Measurements from ENCODE around the gene ZNF446.
"Not testable (repeated sequence)": the region's sequence is repeated elsewhere in the genome, so short reads cannot be mapped to it uniquely, and the experiment has no call there.

ZNF446 gene

GRCh38 chr19:58475714-58476497 is at the start of gene ZNF446:
TSS of gene ZNF446 (plus strand) at chr19:58476352. CDS start at chr19:58477219, 867 bp downstream.
- DNase-seq = peak; percentile 98

- no peak for DNase-seq
Observed at GRCh38 chr19:58428617-58429016, 47.5 kb upstream of the ZNF446 start.

DNA sequence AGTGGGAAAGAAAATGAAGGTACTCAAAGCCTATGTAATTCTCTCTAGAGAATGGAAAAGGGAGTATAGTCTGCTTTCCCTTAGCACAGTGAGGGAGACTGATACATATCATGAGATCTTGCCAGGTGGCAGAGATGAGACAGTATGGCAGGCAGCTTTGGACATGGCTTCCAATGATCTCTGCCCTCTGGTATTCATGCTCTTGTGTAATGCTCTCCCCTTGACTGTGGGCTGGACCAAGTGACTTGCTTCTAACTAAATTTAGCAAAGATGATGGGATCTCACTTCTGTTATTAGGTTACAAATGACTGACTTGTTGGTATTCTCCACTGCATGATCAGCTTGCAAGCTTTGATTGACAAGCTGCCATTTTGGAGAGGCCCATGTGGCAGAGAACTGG is 46.4 kb upstream of the ZNF446 start:
- no peak for DNase-seq

DNA sequence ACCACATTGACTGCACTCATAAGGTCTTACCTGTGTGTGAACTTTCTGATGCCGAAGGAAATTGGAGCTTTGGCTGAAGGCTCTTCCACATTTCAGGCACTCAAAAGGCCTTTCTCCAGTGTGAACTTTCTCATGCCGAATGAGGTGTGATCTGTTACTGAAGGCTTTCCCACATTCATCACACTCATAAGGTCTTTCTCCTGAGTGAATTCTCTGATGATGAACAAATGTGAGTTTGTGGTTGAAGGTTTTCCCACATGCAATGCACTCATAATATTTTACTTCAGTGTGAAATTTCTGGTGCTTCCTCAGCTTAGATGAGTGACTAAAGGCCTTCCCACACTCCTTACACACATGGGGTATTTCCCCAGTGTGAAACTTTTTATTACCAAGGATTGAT is 41.9 kb upstream of the ZNF446 start:
- DNase-seq = no peak

DNA sequence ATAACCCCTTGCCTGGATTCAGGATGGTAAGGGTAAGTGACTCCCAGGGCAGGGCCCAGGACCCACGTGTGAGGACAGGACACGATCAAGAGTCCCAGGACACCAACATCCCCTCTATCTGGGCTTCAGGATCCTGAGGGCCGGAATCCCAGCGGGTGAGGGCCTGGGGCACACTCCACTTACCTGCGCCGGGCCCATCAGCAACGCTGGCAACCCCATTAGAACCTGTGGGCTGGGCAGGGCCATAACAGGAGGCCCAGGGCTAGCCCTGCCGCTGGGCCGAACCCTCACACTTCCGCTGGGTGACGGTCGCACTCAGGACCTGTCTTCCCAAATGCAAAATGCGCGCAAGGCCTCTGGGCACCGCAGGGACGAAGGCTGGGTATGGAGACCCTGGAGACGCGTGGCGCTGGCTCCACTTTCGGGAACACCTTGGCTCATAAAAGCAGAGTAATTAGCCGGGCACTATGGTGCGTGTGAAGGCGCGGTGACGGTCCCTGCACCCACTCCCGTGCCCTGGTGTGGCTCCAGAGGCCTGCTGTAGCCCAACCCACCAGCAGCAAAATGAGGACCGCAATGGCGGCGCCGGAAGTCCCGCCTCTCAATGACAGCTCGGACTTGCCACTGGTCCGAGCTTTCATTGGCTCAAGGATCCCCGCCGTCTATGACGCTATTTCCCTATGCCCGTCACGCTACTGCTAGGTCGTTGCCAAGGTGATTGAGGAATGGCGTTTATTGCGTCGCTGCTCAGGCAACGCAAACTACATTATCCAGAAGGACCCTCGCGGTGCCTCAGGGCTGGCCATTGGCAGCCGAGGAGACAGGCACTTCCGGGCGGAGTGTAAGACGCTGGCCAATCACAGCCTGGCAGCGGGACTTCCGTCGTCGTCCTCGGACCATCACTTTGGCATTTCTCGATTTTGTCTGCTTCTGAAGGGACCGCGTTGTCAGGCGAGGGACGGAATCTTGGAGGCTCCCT is 36.3 kb upstream of the ZNF446 start, which contains the start of gene ZNF132:
ZNF132 (minus strand) TSS at position 578 of the 979 bp plus-strand sequence; CDS start at position 246, 332 bp downstream.
- DNase-seq = peak; percentile 98

DNA sequence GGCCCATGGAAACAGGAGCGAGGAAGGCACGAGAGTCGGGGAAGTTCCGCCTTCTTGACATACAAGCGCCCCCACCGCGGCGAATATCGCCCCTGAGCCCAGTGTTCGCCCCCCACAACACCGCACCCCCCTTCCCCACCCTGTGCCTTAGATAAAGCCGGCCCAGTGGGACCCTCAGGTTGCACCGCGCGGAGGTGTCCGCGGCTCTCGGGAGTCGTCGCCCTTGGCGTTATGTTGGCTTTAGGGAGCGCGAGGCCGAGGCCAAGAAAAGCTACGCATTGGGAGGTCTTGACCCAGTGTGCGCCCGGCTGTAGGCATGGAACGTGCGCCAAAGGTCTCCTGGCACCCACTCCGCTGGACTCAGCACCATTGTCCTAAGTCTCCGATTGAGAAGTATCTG is 35.6 kb upstream of the ZNF446 start:
- no peak for DNase-seq

DNA sequence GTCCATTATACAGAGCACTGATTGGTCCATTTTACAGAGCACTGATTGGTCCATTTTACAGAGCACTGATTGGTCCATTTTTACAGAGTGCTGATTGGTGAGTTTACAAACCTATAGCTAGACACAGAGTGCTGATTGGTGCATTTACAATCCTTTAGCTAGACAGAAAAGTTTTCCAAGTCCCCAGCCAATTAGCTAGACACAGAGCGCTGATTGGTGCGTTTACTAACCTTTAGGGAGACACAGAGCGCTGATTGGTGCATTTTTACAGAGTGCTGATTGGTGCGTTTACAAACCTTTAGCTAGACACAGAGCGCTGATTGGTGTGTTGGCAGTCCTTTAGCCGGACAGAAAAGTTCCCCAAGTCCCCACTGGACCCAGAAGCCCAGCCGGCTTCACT is 33.2 kb upstream of the ZNF446 start:
- DNase-seq = not testable (repeated sequence)

GRCh38 chr19:58448860-58449259 is 27.3 kb upstream of the ZNF446 start:
- not testable (repeated sequence) for DNase-seq

DNA sequence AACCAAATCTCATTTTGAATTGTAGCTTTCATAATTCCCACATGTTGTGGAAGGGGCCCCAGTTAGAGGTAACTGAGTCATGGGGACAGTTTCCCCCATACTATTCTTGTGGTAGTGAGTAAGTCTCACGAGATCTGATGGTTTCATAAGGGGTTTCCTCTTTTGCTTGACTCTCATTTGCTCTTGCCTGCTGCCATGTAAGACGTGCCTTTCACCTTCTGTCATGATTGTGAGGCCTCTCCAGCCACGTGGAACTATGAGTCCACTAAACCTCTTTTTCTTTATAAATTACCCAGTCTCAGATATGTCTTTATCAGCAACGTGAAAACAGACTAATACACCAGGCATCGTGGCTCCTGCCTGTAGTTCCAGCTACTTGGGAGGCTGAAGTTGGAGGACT is 26.2 kb upstream of the ZNF446 start:
- DNase-seq = not testable (repeated sequence)

DNA sequence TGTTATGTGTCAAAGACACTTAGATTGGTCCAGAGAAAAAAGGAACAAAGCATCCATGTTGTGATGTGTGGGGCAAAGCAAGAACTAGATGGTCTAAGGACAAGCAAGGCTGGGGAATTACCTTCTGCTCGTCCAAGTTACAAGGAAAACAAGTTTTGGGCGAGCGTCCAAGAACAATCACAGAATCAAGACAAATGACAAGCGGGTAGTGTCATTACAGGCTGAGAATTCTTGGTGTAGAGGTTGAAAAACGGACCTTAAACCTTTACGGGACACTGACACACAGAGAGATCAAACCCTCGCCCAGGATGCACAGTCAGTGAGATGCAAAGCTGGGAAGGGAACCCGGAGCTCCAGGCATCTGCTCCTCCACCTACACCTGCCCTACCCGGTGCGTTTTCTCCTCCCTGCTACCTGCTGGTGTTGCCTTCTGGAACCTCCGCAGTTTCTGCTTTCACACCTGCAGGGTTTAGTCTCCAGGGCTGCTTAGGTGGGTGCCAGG is 25.2 kb upstream of the ZNF446 start:
- DNase-seq = no peak

- DNase-seq = peak; percentile 99
Observed at GRCh38 chr19:58451358-58452101, 24.6 kb upstream of the ZNF446 start, which contains the start of gene ZNF324B. TSS of gene ZNF324B (plus strand) at chr19:58451622. CDS start at chr19:58453702, 2,080 bp downstream.

DNA sequence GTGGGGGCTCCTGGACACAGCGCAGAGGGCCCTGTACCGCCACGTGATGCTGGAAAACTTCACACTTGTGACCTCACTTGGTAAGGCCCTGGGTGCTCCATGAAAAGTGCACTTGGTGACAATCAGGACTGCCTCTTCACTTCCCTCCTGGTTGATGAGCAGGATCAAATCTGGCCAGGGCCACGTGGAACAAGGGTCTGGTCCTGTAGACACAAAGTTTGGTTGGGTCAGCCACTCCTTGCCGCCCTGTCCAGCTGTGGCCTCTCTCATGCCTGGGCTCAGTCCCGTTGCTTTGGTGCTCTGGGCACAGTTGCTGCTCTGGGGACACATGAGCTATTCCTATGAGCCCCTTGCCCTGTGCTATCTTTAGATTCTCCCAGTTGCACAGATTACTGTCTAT is 22.4 kb upstream of the ZNF446 start:
- no peak for DNase-seq

DNA sequence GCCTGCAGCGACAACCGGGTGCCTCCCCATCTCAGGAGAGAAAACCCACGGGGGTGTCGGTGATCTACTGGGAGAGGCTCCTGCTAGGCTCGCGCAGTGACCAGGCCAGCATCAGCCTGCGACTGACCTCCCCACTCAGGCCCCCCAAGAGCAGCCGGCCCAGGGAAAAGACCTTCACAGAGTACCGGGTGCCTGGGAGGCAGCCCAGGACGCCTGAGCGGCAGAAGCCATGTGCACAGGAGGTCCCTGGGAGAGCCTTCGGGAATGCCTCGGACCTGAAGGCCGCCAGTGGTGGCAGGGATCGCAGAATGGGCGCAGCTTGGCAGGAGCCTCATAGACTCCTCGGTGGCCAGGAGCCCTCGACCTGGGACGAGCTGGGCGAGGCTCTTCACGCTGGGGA is 20.8 kb upstream of the ZNF446 start:
- DNase-seq = no peak

DNA sequence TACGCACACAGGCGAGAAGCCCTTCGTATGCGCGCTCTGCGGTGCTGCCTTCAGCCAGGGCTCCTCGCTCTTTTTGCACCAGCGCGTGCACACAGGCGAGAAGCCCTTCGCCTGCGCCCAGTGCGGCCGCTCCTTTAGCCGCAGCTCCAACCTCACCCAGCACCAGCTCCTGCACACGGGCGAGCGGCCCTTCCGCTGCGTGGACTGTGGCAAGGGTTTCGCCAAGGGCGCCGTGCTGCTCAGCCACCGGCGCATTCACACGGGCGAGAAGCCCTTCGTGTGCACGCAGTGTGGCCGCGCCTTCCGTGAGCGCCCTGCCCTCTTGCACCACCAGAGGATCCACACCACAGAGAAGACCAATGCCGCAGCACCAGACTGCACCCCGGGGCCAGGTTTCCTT is 20.0 kb upstream of the ZNF446 start:
- DNase-seq = no peak

DNA sequence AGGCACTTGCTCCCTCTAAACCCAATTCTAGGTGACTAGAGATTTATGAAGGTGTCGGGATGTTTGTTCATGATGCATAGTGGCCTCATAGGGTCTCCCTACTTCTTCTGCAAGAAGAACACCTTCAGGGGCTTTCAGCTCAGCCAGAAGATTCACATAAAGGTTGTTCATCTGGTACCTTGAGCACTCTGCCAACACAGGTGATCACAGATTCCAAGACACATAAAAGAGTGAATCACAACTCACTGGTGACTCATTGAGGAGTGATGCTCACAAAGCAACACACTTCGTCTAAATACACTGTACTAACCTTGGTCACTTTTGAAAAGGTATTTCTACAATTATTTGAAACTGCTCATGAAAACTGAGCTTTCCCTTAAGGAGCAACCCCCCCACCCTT is 16.1 kb upstream of the ZNF446 start:
- no peak for DNase-seq

DNA sequence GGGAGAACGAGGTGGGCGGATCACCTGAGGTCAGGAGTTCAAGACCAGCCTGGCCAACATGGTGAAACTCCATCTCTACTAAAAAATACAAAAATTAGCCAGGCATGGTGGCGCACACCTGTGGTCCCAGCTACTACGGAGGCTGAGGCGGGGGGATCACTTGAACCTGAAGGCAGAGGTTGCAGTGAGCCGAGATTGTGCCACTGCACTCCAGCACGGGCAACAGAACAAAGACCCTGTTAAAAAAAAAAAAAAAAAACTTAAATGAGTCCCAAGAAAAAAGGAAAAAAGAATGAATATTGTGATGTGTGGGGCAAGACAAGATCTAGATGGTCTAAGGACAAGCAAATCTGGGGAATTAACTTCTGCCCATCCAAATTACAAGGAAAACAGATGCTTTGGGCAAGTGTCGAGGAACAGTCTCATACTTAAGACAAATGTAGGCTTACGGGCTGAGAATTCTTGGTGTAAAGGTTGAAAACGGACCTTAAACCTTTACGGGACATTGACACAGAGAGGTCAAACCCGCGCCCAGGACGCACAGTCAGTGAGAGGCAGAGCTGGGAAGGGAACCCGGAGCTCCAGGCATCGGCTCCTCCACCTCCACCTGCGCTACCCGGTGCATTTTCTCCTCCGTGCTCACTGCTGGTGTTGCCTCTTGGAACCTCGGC is 9.9 kb upstream of the ZNF446 start:
- DNase-seq = no peak

GRCh38 chr19:58466760-58467589 is 9.2 kb upstream of the ZNF446 start, which contains the start of gene ZNF324:
TSS of gene ZNF324 (plus strand) at chr19:58467080. CDS start at chr19:58469186, 2,106 bp downstream.
- peak; percentile 99 for DNase-seq

DNA sequence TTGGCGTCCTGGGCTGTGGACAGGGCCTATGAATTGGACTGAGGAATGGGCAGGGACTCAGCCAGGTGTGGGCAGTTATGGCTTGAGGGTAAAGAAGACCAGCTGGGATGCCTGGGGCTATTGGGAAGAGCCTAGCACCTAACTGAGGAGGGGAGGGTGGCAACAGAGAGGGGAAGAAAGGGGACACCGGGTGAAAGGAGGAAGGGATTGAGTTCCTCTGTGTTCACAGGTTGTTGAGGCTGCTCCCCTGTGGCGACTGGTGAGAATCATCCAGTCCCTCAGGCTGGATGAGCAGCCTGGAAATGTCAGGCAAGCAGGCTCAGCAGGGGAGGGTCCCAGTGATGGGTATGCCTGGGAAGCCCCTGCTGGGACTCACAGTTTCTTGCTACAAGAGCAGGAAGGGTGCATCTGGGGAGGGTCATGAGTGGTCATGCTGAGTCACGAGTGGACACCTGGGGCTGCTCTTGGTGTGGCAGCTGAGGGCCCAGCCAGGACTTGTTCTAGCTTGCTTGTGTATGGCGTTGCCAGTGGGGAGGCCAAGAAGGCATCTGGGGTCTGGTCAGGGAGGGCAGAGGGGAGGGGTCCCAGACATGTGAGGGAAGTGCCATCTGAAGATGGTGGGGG is 7.8 kb upstream of the ZNF446 start:
- peak; percentile 91 for DNase-seq

DNA sequence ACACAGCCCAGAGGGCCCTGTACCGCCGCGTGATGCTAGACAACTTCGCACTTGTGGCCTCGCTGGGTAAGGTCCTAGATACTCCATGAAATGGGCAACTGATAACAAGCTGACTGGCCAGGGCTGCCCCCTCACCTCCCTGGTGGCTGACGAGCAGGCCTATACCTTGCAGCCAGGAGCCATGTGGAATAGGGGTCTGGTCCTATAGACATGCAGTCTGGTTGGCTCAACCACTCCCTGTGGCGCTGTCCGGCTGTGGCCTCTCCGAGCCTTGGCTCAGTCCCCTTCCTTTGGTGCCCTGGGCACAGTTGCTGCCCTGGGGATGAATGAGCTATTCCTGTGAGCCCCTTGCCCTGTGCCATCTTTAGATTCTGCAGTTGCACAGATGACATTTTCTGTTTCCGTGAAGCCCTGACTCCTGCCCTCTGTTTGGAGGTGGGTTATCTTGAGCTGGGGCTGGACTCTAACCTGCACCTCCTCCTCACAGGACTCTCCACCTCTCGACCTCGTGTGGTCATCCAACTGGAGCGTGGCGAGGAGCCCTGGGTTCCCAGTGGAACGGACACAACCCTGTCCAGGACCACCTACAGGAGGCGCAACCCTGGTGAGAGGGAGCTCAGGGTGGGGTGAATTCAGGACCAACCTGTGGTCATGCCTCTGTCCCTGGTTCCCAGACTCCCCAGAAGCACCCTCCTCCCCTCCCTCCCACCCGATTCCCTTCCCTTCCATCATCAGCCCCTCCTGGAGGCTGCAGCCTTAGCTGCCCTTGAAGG is 6.7 kb upstream of the ZNF446 start:
- DNase-seq = no peak
